Upper lobe of left lung (tissue), 4 donors: ENCODE data around the gene KRTAP5-2.

Experiments
- CTCF ChIP-seq, 6 experiments: fragments of 450-650 bp in 4 of 6; fragments of 200-600 bp in 2 of 6; sonication (generic) in 2 of 6; IDR thresholded peaks; one replicate each; pipeline ENCODE4 v1.5.1; 2016 to 2019; ENCODE audit warnings: antibody characterized with exemption in 6 of 6
- EP300 ChIP-seq, 4 donors: sonication (generic); formaldehyde crosslinking; IDR thresholded peaks; one replicate each; pipeline ENCODE4 v1.5.1; 2017; ENCODE audit warnings: antibody characterized with exemption in 4 of 4, control low read depth in 2 of 4
- POLR2A ChIP-seq, 4 donors: fragments of 450-650 bp; IDR thresholded peaks; one replicate each; pipeline ENCODE4 v1.5.1; 2016 to 2017; ENCODE audit warnings: antibody characterized with exemption in 4 of 4, mild to moderate bottlenecking in 2 of 4

- no peak for TF ChIP-seq EP300 (IDR thresholded peaks at IDR 0.05)
- TF ChIP-seq CTCF (IDR thresholded peaks at IDR 0.05): no peak
- no peak for TF ChIP-seq POLR2A (IDR thresholded peaks at IDR 0.05)
Measured at GRCh38 chr11:1560002-1560648, 38.0 kb downstream of the KRTAP5-2 start.
